Endothelial cell of umbilical vein (primary cell): ENCODE measurements around the gene SEMA4D. TPM values are rescaled to one million over a fixed set of nuclear protein-coding genes. Genes with fewer than 3 reads are reported as not detected.

Source experiments
- BruUV-seq: library from RNA; stranded (reverse); fragments of 400-500 nt; replicated peaks from 2 replicates; lab custom pipeline; 2021; lab: Mats Ljungman, UMichigan
- CTCF ChIA-PET: fragments of 300-600, 350-600 bp; sonication (Branson Sonifier 250); formaldehyde crosslinking; loops from one replicate; lab custom pipeline; 2021; ENCODE audit warnings: antibody characterized with exemption, inconsistent platforms; lab: Charles Lee
- POLR2A ChIA-PET: fragments of 300-600, 350-600 bp; sonication (Branson Sonifier 250); formaldehyde crosslinking; loops from one replicate; lab custom pipeline; 2021; ENCODE audit warnings: antibody characterized with exemption, inconsistent platforms; lab: Charles Lee
- DNase-seq: peaks from one replicate; pipeline ENCODE4 v3.0.0-alpha.2; 2011; ENCODE audit warnings: low read depth, low spot score
- FAIRE-seq: peaks from 2 replicates; lab custom pipeline; 2011; peaks lifted over from hg19 to GRCh38; lab: Jason Lieb, UNC
- H2AFZ ChIP-seq: 2 replicates; pipeline ENCODE4 v1.6.0; 2012; ENCODE audit warnings: low read depth, low read length, control low read depth, inconsistent platforms
- H3K27ac ChIP-seq: 2 replicates; pipeline ENCODE4 v1.5.1; 2011; ENCODE audit warnings: low read depth, mild to moderate bottlenecking, control low read depth, low read length, moderate library complexity; ENCODE audit not compliant: insufficient read depth
- H3K27me3 ChIP-seq, 2 experiments: 2 replicates each; pipeline versions ENCODE4 v1.6.0 to v1.6.1; 2011; ENCODE audit warnings: low read length in 2 of 2, mixed read lengths in 1 of 2; ENCODE audit not compliant: control insufficient read depth in 2 of 2, insufficient read depth in 2 of 2
- H3K36me3 ChIP-seq, 2 experiments: 2 replicates in 1 of 2; 3 replicates in 1 of 2; pipeline ENCODE4 v1.5.1; 2011; ENCODE audit warnings: low read length in 2 of 2, mild to moderate bottlenecking in 1 of 2, moderate library complexity in 1 of 2; ENCODE audit not compliant: control insufficient read depth in 2 of 2, insufficient read depth in 2 of 2; ENCODE audit errors: extremely low read depth in 1 of 2
- H3K4me1 ChIP-seq: 3 replicates; pipeline ENCODE4 v1.5.1; 2011; ENCODE audit warnings: mild to moderate bottlenecking, low read length; ENCODE audit not compliant: control insufficient read depth, insufficient read depth; ENCODE audit errors: extremely low read depth
- H3K4me2 ChIP-seq: 2 replicates; pipeline ENCODE4 v1.6.1; 2011; ENCODE audit warnings: low read length, control low read depth, mixed read lengths; ENCODE audit not compliant: insufficient read depth
- H3K4me3 ChIP-seq, 3 experiments: fragments of 200-600 bp in 1 of 3; sonication (generic), shearing (Covaris generic) in 1 of 3; replicated peaks in 1 of 3; 2 replicates each; pipeline ENCODE4 v1.5.1; 2011 to 2016; ENCODE audit warnings: control low read depth in 3 of 3, low read length in 3 of 3, mild to moderate bottlenecking in 2 of 3, inconsistent platforms in 1 of 3, low read depth in 1 of 3, moderate library complexity in 1 of 3; ENCODE audit not compliant: insufficient read depth in 1 of 3
- H3K79me2 ChIP-seq: 2 replicates; pipeline ENCODE4 v1.6.0; 2012; ENCODE audit warnings: low read length, inconsistent platforms; ENCODE audit not compliant: control insufficient read depth, insufficient read depth
- H3K9ac ChIP-seq: replicated peaks from 2 replicates; pipeline ENCODE3; 2011; ENCODE audit warnings: low read length, control low read depth; ENCODE audit not compliant: insufficient read depth; ENCODE audit errors: extremely low read depth
- H3K9me1 ChIP-seq: replicated peaks from 3 replicates; pipeline ENCODE4 v1.6.0; 2011; ENCODE audit warnings: mild to moderate bottlenecking, low read length; ENCODE audit not compliant: control insufficient read depth, insufficient read depth; ENCODE audit errors: extremely low read depth
- H3K9me3 ChIP-seq: replicated peaks from 2 replicates; pipeline ENCODE4 v1.5.1; 2012; ENCODE audit warnings: low read length, inconsistent platforms; ENCODE audit not compliant: control insufficient read depth, insufficient read depth
- H4K20me1 ChIP-seq: replicated peaks from 2 replicates; pipeline ENCODE3; 2011; ENCODE audit warnings: mild to moderate bottlenecking, low read length; ENCODE audit not compliant: control insufficient read depth, insufficient read depth; ENCODE audit errors: extremely low read depth
- CTCF ChIP-seq, 2 donors: IDR thresholded peaks; 1 replicate in 1 of 2; 2 replicates in 1 of 2; pipeline ENCODE4 v1.5.1; 2011; ENCODE audit warnings: low read length in 2 of 2, mild to moderate bottlenecking in 2 of 2, moderate library complexity in 2 of 2, control low read depth in 1 of 2, inconsistent platforms in 1 of 2, low read depth in 1 of 2; ENCODE audit not compliant: insufficient read depth in 1 of 2; ENCODE audit errors: extremely low read depth in 1 of 2
- EZH2 ChIP-seq: IDR thresholded peaks from 2 replicates; pipeline ENCODE4 v1.6.1; 2012; ENCODE audit warnings: borderline replicate concordance, low read depth, mild to moderate bottlenecking, moderate library complexity, low read length, inconsistent platforms; ENCODE audit not compliant: severe bottlenecking
- FOS ChIP-seq: IDR thresholded peaks from 2 replicates; pipeline ENCODE4 v1.6.1; 2011; ENCODE audit warnings: mild to moderate bottlenecking, low read length, moderate library complexity, borderline replicate concordance; ENCODE audit not compliant: insufficient read depth
- GATA2 ChIP-seq: IDR thresholded peaks from 2 replicates; pipeline ENCODE4 v1.7.0; 2011; ENCODE audit warnings: low read depth, mild to moderate bottlenecking, moderate library complexity, mixed read lengths, low read length; ENCODE audit not compliant: insufficient read length, insufficient read depth
- JUN ChIP-seq: IDR thresholded peaks from 2 replicates; pipeline ENCODE4 v1.6.1; 2011; ENCODE audit warnings: borderline replicate concordance, low read depth; ENCODE audit not compliant: insufficient read length, insufficient read depth
- MAX ChIP-seq: IDR thresholded peaks from 2 replicates; pipeline ENCODE4 v1.6.1; 2011; ENCODE audit not compliant: insufficient read depth, insufficient read length
- MYC ChIP-seq: IDR thresholded peaks from one replicate; pipeline ENCODE4 v1.6.1; 2011; ENCODE audit warnings: mild to moderate bottlenecking, low read depth, low read length
- POLR2A ChIP-seq: IDR thresholded peaks from 2 replicates; pipeline ENCODE4 v1.6.1; 2012; ENCODE audit warnings: low read depth, mild to moderate bottlenecking, control low read depth, low read length
- POLR2AphosphoS5 ChIP-seq: IDR thresholded peaks from 2 replicates; pipeline ENCODE4 v1.6.1; 2012; ENCODE audit warnings: low read depth, mild to moderate bottlenecking, control low read depth, low read length, moderate library complexity; ENCODE audit not compliant: insufficient read depth
- dilution Hi-C: fragments of 300-500 bp; cut with MboI; formaldehyde crosslinking; loops from one replicate; pipeline ENCODE4 v1.15.0; 2019; ENCODE audit warnings: low sequenced_read_pairs; ENCODE audit not compliant: extremely low pct_ligation_motif_present
- intact Hi-C: fragments of 100-400 bp; cut with micrococcal nuclease; formaldehyde crosslinking; loops from one replicate; pipeline ENCODE4 v1.10.0; 2022
- polyA plus RNA-seq, 4 experiments: library from polyadenylated mRNA; depleted of rRNA in 3 of 4; stranded (reverse) in 3 of 4; unstranded in 1 of 4; fragments of >200 nt; gene quantifications; 2 replicates each; pipeline versions ENCODE4 v1.2.1 to v1.2.3, GENCODE V29; 2011 to 2012; ENCODE audit warnings: missing spikeins in 1 of 4
- total RNA-seq: library from RNA; stranded (reverse); gene quantifications from 2 replicates; pipeline ENCODE4 v1.2.3, GENCODE V29; 2021

The SEMA4D gene
- total and polyA plus RNA-seq, 2 donors (not counting 3 experiments of a cell fraction or from before 2014, with no cell fraction given): 3.9 to 15.7 TPM

DNA sequence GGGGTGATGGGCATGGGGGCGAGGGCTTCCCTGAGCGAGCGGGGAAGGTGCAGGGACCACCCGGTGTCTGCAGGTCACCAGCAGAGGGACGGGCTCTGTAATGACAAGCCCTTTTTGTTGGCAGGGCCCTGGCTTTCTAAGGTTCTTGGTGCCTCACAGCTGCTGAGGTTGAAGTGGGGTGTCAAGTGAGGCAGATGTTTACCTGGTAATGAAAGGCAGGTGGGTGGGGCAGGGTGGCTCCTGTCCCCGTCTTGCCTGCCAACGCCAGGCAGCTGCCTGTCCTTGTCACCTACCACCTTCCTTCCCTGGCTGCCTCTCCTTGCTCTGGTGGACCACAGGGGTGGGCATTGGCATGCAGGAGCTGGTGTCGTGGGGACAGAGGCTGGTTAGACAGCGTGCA is 41.0 kb upstream of the SEMA4D start:
- FAIRE-seq: no peak
- no peak overlapping the region for H3K27ac ChIP-seq

More for the DNA sequence above, 41.0 kb upstream of the SEMA4D start:
- POLR2A ChIA-PET: no interaction called here
- H3K9ac ChIP-seq: no peak overlapping the region
- no peak overlapping the region for H2AFZ ChIP-seq
- no peak overlapping the region for H3K4me3 ChIP-seq
- H3K9me3 ChIP-seq: no peaks in the 10 kb centered on the region
- H3K36me3 ChIP-seq: no peaks in the 10 kb centered on the region
- dilution Hi-C loops: no loop called here
- TF ChIP-seq FOS (no peak), POLR2AphosphoS5 (no peak), MAX (no peak), CTCF (IDR thresholded peaks at IDR 0.05; ENCODE audit: extremely low read depth in 1 of 2, insufficient read depth in 1 of 2, low read depth in 1 of 2, low read length in 2 of 2) (no peak), GATA2 (no peak), POLR2A (no peak), EZH2 (no peak), JUN (no peak), MYC (no peak)
- intact Hi-C loops: no loop called here
- H3K4me1 ChIP-seq: no peaks in the 10 kb centered on the region
- no peak for DNase-seq
- CTCF ChIA-PET: interaction anchor here (1.5 to 2.6 kb wide), 2 partner anchors 10 to 12 kb away, joined by 3 to 17 read pairs; no protein-coding TSS in a partner anchor
- H4K20me1 ChIP-seq: no peaks in the 10 kb centered on the region
- H3K9me1 ChIP-seq: no peaks in the 10 kb centered on the region
- no peaks in the 10 kb centered on the region for H3K79me2 ChIP-seq
- no peaks in the 10 kb centered on the region for H3K27me3 ChIP-seq
- no peak overlapping the region for H3K4me2 ChIP-seq
- no TSS peak for BruUV-seq
